Measurements from ENCODE around the gene TPBG. TPM values are rescaled to one million over a fixed set of nuclear protein-coding genes. Genes with fewer than 3 reads are reported as not detected.
"Not testable (repeated sequence)": the region's sequence is repeated elsewhere in the genome, so short reads cannot be mapped to it uniquely, and the experiment has no call there.

TPBG gene
- total RNA-seq, 2 donors from 2014 or later = 16.3 to 16.9 TPM

DNA sequence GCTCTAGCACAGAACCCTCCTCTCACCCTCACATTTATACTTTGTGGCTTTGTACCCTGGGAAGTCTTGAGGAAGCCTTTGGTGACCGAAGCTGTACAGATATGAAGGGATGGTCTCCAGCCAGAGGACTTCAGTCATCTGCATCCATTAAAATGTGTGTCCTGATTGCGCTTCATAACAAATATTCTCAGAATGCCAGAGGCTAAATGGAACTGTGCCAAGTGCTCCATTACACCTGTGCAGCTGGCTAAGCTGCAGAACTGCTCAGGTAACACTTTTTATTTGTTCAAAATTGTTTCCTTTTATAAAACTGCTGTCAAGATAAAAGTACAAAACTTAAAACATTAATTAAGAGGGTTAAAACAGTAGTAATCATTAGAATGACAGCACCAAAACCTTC, 22.3 kb downstream of the TPBG start:
- H3K9ac ChIP-seq (ENCODE audit: low read depth in 2 of 2, low read length in 2 of 2) = no peak overlapping the region
- no peak overlapping the region for H3K4me3 ChIP-seq
- TF ChIP-seq, protein P1, sequence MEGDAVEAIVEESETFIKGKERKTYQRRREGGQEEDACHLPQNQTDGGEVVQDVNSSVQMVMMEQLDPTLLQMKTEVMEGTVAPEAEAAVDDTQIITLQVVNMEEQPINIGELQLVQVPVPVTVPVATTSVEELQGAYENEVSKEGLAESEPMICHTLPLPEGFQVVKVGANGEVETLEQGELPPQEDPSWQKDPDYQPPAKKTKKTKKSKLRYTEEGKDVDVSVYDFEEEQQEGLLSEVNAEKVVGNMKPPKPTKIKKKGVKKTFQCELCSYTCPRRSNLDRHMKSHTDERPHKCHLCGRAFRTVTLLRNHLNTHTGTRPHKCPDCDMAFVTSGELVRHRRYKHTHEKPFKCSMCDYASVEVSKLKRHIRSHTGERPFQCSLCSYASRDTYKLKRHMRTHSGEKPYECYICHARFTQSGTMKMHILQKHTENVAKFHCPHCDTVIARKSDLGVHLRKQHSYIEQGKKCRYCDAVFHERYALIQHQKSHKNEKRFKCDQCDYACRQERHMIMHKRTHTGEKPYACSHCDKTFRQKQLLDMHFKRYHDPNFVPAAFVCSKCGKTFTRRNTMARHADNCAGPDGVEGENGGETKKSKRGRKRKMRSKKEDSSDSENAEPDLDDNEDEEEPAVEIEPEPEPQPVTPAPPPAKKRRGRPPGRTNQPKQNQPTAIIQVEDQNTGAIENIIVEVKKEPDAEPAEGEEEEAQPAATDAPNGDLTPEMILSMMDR (IDR thresholded peaks at IDR 0.05) = no peak
- H3K36me3 ChIP-seq = no peaks in the 10 kb centered on the region
- no peaks in the 10 kb centered on the region for H3K9me3 ChIP-seq
- DNase-seq = no peak
- intact Hi-C loops (cut with DNase I) = no loop called here
- no peak overlapping the region for H3K27ac ChIP-seq
- no peaks in the 10 kb centered on the region for H3K4me1 ChIP-seq
- H3K27me3 ChIP-seq = no peaks in the 10 kb centered on the region

DNA sequence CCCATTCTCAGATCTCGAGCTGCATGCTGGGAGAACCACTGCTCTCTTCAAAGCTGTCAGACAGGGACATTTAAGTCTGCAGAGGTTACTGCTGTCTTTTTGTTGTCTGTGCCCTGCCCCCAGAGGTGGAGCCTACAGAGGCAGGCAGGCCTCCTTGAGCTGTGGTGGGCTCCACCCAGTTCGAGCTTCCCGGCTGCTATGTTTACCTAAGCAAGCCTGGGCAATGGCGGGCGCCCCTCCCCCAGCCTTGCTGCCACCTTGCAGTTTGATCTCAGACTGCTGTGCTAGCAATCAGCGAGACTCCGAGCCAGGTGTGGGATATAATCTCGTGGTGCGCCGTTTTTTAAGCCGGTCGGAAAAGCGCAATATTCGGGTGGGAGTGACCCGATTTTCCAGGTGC, 31.2 kb downstream of the TPBG start:
- intact Hi-C loops (cut with DNase I); H3K9me3 ChIP-seq; H3K4me1 ChIP-seq; DNase-seq; H3K27ac ChIP-seq; H3K4me3 ChIP-seq; H3K36me3 ChIP-seq; H3K27me3 ChIP-seq; H3K9ac ChIP-seq (ENCODE audit: low read depth in 2 of 2, low read length in 2 of 2): not testable (repeated sequence)

DNA sequence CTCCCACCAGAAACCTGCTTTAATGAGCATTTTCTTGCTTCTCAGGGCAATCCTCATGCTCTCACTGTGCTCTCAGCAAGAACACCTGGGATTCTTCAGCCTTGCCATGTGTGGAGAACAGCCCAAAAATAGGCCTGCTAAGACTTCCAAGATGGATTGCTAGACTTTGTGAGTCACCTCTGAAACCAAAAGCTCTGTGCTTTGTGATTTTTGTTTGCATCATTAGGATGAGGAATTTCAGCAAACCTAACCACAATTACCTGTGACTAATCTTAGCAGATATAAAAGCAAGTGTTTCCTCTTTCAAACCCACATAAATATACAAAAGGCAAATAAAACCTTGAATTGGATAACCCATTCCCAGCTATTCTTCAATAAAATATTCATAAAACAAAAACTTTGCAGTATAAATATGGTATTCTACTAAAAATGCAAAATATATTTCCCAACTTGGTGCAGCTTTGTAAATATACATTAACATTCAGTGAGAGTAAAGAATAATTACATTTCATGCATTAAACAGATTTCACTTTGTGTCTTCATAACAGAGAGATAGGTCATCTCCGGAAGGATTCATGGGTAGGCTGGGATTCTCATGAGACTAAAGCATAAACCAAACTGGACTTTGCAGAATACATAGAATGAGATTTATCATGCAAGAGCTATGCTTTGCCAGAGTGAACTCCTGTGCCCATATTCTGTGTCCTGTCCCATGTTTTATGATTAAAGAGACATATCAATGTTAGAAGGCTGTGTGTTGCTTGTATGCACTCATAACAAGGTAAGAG, 33.5 kb downstream of the TPBG start:
- Histone ChIP-seq H3K4me1 (no peaks in the 10 kb centered on the region), H3K9me3 (no peaks in the 10 kb centered on the region), H3K36me3 (no peaks in the 10 kb centered on the region), H3K27me3 (no peaks in the 10 kb centered on the region), H3K4me3 (no peak overlapping the region), H3K27ac (no peak overlapping the region), H3K9ac (ENCODE audit: low read depth in 2 of 2, low read length in 2 of 2) (no peak overlapping the region)
- TF ChIP-seq, protein P1 (IDR thresholded peaks at IDR 0.05) = no peak
- DNase-seq = no peak
- intact Hi-C loops (cut with DNase I) = no loop called here

DNA sequence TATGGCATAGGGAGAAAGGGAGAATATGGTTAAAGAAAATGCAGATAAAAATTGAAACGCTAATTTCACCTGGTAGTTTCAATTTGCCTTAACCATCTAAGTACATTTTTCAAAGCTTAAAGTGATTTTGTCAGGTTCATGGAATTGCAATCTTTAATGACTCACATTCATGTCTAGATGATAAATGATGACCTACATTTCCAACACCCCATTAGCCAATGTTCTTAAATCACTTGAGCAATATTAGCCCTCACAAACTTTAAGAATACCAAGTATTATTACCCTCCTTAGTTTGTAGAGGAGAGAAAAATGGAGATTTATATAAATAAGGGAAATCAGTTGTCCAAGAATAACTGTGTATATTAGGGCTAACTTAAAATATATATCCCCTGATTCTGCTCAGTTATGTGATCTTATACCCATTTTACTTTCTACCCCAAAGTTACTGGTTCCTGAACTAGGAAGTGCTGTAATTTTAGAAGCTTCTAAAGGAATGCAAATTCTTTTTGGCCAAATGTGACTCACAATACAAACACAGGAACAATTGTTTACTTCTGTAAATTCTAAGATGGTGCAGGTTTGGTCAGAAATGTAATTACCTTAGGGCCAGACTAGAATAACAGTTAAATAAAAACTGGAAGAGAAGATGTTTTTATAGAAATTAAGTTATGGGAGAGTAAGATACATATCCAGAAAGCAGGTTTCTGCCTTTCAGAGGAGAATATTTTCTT, 34.5 kb downstream of the TPBG start:
- intact Hi-C loops (cut with DNase I) = no loop called here
- no peaks in the 10 kb centered on the region for H3K4me1 ChIP-seq
- no peak for DNase-seq
- no peaks in the 10 kb centered on the region for H3K9me3 ChIP-seq
- H3K9ac ChIP-seq (ENCODE audit: low read depth in 2 of 2, low read length in 2 of 2) = no peak overlapping the region
- no peak overlapping the region for H3K27ac ChIP-seq
- H3K4me3 ChIP-seq = no peak overlapping the region
- H3K27me3 ChIP-seq = no peaks in the 10 kb centered on the region
- H3K36me3 ChIP-seq = no peaks in the 10 kb centered on the region
- TF ChIP-seq, protein P1 (IDR thresholded peaks at IDR 0.05) = no peak

DNA sequence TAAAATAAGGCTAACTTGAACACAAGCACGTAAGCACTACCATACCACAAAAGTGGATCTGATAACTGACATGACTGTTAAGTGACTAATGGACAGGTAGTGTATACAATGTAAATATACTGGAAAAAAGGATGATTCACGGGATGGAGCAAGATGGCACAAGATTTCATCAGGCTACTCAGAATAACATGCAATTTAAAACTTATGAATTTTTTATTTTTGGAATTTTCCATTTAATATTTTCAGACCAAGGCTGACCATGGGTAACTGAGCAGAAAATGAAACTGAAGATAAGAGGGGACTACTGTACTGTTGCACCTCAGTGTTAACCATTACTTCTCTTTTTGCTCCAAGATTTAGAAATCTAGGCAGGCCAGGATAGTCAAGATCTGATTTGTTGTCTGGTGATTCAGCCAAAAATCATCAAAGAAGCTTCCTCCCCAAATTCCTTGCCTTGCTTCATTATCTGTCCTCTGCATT, 45.4 kb downstream of the TPBG start:
- no peak for DNase-seq
- TF ChIP-seq, protein P1 (IDR thresholded peaks at IDR 0.05) = no peak
- intact Hi-C loops (cut with DNase I) = no loop called here
- no peaks in the 10 kb centered on the region for H3K27me3 ChIP-seq
- no peaks in the 10 kb centered on the region for H3K36me3 ChIP-seq
- no peaks in the 10 kb centered on the region for H3K4me1 ChIP-seq
- H3K9ac ChIP-seq (ENCODE audit: low read depth in 2 of 2, low read length in 2 of 2) = no peak overlapping the region
- H3K4me3 ChIP-seq = no peak overlapping the region
- H3K9me3 ChIP-seq = no peaks in the 10 kb centered on the region
- no peak overlapping the region for H3K27ac ChIP-seq

Data from colonic mucosa (tissue), 4 donors.